NT2/D1 (cell line): Measurements from ENCODE around the gene NUCB2.

Experiments
- YY1 ChIP-seq: IDR thresholded peaks from 2 replicates; pipeline ENCODE4 v1.6.1; 2011; ENCODE audit not compliant: insufficient read length, insufficient read depth
- ZNF274 ChIP-seq: IDR thresholded peaks from 2 replicates; pipeline ENCODE4 v1.6.1; 2011; ENCODE audit warnings: mild to moderate bottlenecking, low read depth, low read length

DNA sequence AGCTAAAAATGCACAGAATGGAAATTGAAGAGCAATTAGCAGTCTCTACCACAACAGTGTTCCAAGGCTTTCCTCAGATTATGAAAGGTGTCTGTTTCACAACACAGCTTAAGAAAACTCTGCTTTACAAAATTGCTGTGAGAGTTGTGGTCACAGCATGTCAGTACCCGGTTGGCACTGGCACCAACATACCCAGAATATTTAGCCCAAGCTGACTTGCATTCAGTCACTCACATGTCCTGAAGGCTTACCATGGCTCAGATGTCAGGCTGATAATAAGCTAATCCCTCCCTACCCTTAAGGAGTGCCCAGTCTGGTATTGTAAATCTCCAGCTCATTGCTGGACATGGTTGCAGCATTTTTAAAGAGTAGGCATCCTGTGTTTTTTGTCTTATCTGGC, 90.0 kb downstream of the NUCB2 start:
- TF ChIP-seq ZNF274, result no peak
- TF ChIP-seq YY1, result no peak
